GM18909 (cell line): ENCODE data around the gene QRICH2.
"Not testable (repeated sequence)": the region's sequence is repeated elsewhere in the genome, so short reads cannot be mapped to it uniquely, and the experiment has no call there.

Experiments used
- ATAC-seq: cut with Tn5 transposase; IDR thresholded peaks from one replicate; pipeline ENCODE4 v1.9.1; 2021; ENCODE audit warnings: mild to moderate bottlenecking; ENCODE audit not compliant: unreplicated experiment, poor library complexity

QRICH2 gene

DNA sequence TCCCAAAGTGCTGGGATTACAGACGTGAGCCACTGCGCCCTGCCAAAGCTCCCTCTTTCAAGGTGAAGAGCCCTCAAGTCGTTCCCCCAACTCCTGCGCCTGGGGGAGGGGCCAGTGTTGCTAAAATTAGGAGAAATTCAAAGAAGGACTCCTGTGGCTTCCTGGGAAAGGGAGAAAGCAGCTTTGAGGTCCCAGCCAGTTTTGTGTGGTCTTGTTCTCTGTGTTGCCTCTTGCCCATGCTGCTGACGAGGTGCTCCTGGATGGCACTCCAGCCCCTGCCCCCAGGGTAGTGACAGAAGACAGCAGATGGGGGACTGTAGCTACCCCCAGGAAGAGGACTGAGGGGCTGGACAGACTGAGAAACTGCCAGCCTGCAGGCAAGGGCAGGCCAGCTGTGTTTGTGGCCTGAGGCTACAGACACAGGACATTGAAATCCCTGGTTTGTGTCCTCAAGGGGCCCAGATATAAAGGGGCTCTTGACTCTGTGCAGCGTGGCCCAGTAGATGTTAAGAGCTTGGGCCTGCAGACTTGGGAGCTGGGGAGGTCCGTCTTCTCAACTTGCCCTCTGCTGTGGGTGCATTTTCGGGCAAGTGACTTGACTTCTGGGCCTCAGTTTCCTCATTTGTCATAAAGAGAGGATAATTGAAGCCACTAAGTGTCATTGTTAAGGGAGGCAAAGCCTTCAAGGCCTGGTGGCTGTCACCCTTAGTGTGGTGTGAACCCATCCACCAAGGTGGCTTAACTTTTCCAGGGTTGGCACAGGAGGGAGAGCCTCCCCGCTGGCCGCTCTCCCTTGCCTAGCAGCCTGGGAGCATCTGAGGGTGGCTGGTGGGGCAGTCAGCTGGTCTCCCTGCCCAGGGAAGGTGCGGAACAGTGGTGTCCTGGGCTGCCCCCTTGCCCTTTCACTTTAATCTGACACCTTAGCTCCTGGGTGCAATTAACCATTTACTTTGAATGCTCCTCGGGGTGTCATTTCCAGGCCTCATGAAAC, 38.8 kb downstream of the QRICH2 start:
- no peak for ATAC-seq

DNA sequence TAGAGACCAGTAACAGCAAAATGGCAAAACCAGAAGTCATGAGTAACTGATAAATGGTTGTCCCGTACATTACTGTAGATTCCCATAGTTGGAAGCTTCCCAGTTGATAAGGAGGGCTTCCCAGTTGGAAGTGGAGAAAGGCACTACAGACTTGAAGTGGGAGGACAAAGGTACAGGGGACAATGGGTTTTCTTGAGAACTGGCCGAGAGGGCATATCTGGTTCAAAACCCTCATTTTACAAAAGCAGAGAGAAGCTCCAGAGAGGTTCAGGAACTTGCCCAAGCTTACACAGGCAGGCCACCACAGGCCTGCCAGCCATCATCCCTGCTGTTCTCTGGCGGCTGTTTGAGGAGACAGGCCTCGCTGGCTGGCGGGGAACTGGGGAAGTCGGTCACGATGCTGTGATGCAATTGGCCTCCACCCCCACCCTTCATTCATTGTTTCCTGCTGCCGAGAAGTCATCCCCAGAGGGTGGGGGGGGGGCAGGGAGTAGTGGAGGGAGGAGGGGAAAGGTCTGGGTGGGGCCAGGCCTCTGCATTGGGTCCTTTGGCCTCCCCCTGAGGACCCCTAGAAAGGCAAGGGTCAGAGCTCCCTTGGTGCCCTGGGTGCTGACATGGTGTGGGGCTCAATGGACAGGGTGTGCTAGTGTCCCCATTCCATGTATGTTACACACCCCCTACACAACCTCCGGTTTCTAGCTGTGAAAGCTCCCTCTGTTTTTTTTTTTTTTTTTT, 39.9 kb downstream of the QRICH2 start:
- ATAC-seq = no peak

DNA sequence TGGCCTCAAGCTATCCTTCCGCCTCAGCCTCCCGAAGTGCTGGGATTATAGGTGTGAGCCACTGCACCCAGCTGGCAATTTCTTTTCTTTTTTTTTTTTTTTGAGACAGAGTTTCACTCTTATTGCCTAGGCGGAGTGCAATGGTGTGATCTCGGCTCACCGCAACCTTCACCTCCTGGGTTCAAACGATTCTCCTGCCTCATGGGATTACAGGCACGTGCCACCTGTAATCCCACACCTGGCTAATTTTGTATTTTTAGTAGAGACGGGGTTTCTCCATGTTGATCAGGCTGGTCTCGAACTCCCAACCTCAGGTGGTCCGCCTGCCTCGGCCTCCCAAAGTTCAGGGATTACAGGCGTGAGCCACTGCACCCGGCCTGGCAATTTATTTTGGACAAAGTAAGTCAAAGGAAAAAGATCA, 40.5 kb downstream of the QRICH2 start:
- not testable (repeated sequence) for ATAC-seq

DNA sequence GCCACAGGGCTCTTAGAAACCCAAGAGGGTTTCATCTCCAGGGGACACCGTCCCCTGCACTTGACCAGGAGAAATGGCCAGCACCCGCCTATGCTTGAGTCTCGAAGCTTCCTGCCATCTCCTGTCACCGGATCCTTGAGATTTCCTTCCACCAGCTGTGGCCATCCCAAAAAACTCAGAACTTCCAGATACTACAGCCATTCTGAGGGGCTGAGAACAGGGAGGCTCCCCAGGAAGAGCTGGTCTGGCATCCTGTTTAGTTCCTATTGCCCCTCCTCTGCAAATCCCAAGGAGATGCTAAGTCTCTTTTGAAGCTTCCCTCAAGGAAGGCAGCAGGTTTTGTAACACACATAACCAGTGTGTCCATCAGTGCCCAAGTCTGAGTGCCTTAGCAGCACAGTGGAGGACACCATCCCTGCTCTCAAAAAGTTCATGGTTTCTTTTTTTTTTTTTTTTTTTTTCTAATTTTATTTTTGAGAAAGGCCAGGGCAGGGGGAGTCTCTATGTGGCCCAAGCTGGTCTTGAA, 41.0 kb downstream of the QRICH2 start:
- no peak for ATAC-seq

DNA sequence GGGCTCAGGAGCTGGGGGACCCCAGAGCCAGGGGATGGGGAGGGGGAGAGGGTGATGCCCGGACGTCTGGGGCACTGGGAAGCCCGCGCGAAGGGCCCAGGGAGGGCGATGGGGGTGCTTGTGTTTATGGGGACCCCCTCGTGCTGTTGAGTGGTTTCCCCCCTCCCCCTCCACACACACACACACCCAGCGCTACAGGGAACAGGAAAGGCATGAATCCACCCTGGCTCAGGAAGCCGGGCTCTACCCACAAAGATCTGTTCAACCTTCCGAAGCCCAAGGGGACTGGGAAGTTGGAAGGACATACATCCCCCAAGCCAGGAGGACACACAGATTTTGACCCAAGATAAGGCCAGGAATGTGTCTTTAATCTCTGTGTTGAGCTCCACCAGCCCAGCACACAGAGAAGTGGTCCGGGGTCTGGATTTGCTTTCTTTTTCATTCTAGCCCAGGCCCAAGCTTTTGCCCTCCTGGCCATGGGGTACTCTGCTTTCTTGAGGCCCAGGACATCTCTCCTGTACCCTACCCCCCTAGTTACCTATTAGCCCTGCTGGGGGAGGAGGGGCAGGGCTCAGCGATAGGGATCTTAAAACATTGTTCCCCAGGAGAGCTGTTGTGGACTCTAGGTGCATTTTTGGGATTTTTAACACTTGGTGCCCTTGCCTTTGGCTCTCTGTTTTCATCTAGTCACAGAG, 41.7 kb downstream of the QRICH2 start:
- ATAC-seq = no peak

DNA sequence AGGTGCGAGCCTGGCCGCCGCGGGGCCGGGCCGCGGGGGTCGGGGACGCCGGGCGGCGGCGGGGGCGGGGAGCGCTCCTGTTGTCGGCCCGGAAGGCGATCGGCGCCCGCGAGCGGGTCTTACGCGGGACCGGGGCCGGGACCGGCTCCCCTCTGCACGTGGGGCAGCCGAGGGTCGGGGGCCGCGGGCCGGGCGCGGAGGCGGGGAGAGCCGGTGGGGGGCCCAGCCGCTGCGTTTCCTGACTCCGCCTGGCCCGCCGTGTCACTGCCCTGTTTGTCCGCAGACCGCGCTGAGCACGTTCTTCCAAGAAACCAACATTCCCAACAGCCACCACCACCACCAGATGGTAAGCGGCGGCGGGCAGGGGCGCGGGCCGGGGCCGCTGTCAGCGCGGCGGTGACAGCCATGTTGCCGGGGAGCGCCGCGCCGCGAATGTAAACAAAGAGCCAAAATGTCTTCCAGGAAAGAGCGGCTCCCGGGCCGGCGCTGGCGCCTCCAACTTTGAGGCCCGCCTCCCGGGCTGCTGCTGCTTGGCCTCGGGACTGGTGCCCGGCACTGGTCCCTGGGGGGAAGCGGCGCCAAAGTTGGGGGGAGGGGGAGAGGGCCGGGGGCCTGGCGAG, 42.3 kb downstream of the QRICH2 start:
- ATAC-seq = no peak

DNA sequence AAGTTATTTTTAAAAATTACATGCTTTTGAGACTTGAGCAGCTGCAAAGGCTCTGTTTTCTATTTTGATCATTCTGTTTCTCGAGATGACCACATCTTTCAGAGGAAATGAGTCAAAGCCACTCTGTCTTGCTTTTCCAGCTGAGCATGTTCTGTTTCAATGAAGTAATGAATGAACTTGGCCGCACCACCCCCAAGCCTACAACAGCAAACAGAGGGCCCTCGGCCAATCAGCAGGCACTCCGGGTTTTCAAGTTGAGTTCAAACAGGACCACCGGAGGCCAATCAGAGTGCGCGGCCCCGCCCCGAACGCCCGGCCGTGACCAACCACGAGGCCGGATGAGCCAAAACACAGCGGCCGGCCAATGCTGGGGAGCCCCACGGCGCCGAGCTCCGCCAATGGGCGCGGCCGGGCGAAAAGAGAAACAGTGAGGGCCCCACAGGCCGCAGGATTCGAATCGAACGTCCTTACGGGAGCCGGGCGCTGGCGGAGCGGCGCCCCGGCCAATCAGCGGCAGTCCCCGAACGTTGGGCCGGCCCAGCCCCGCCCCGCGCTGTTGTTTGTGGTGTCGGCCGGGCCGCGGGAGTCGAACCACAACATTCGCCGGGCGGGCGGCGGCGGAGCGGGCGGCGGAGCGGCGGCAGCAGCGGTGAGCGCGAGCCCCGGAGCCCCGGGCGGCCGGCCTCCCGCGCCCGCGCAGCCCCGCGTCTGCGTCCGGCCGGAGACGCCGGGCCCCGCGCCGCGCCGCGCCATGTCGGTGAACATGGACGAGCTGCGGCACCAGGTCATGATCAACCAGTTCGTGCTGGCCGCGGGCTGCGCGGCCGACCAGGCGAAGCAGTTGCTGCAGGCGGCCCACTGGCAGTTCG, 43.1 kb downstream of the QRICH2 start, which contains the start of gene UBALD2:
Gene UBALD2 (plus strand): TSS at position 594 of the 869 bp plus-strand sequence. CDS start 158 bp downstream, at position 752.
- peak; percentile 76 for ATAC-seq

DNA sequence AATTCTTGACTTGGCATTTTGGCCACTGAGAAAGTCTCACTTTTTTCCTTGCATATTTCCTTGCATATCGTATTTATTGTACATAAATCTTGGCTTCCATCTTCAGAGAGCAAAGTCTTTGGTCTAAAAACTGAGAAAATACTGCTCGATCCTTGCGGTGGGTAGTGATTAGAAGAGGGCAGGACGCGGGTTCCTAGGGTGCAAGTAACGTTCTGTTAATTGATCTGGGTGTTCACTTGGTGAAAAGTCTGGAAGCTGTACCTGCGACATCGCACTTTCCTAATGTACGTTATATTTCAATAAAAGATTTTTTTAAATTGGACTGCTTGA, 43.7 kb downstream of the QRICH2 start:
- peak; percentile 0 for ATAC-seq

DNA sequence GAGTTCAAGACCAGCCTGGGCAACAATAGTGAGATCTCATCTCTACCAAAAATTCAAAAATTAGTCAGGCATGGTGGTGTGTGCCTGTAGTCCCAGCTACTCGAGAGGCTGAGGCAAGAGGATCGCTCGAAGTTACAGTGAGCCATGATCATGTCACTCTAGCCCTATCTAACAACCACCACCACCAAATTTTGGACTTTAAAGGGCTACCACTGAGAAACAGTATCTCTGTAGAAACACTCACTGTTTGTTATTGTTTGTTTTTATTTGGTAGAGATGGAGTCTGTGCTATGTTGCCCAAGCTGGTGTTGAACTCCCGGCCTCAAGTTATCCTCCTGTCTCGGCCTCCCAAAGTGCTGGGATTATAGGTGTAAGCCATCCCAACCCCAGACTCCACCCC, 44.2 kb downstream of the QRICH2 start:
- ATAC-seq = no peak

DNA sequence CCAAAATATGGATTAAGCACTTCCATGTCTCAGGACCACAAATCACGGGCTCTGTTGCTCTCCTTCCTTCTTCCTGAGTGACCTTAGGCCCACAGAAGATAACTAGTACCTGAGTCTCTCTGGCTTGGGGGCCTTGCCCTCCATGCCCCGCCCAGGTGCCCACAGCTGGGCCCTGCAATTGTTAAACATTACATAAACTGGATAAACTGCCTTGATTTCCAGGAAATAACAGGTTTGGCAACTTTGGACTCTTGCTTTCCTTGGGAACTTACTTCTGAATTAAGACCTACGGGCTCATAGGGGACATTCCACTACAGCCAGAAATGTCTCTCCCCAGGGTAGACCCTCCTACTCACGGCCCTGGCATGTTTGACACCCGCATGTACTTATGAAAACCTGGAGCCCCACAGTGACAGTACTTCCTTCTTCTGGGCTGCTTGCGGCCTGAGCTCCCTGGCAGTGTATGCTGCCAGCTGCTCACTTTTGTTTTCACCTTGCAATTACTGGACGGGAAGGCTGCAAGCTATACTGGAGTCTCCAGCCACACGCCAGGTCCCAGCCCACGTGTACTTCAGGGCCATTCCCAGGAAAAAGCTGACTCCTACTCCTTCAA, 45.2 kb downstream of the QRICH2 start:
- ATAC-seq = peak; percentile 18

DNA sequence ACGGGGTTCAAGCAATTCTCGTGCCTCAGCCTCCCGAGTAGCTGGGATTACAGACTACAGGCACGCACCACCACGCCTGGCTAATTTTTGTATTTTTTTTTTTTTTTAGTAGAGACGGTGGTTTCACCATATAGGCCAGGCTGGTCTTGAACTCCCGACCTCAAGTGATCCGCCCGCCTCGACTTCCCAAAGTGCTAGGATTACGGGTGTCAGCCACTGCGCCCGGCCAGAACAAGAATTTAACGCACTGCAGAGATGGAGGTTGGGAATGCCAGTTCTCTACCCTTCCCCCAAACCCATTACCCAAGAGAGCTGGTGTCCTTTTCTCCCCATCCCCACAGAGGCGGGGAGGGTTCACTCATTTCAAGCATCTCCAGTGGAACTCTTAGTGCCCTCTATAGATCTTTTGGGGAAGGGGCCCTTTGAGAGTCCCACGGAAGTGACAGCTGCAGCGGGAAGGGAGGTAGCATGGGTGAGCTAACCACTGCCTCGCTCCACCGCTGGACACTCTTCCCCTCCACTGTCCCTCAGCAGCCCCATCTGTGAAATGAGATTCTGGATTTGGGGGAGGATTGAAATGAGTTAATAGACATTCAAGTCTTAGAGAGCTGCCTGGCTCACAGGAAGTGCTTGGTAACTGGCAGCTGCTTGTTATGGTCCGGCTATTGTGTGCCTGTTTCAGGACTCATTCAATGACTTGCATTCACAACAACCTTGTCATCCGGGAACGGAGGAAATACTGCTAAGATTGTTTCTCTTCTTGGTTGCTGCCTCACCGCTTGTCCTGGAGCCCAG, 46.5 kb downstream of the QRICH2 start:
- no peak for ATAC-seq

DNA sequence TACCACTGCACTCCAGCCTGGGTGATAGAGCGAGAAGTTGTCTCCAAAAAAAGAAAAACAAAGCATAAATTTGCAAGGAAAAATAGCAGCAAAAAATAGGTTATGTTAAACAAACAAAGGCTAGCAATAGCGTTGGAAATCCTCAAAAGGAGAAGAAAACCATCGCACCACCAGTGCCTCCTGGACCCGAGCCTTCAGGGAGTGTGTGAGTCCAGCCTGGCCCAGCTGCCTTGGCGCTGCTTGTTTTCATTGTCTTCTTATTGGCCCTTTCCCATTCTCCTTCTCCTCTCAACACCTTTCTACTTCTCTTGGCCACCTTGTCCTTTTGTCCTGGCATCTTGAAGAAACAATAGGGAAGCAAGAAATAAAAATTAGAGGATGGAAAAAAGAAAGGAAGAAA, 47.4 kb downstream of the QRICH2 start:
- no peak for ATAC-seq

DNA sequence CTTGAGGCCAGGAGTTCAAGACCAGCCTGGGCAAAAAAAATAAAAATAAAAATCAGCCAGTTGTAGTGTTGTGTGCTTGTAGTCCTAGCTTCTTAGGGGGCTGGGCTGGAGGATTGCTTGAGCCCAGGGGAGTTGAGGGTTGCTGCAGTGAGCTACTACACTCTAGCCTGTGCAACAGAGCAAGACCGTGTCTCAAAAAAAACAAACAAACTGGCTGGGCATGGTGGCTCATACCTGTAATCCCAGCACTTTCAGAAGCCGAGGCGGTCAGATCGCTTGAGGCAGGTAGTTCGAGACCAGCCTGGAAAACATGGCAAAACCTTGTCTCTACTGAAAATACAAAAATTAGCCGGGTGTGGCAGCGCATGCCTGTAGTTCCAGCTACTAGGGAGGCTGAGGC, 47.9 kb downstream of the QRICH2 start:
- no peak for ATAC-seq

DNA sequence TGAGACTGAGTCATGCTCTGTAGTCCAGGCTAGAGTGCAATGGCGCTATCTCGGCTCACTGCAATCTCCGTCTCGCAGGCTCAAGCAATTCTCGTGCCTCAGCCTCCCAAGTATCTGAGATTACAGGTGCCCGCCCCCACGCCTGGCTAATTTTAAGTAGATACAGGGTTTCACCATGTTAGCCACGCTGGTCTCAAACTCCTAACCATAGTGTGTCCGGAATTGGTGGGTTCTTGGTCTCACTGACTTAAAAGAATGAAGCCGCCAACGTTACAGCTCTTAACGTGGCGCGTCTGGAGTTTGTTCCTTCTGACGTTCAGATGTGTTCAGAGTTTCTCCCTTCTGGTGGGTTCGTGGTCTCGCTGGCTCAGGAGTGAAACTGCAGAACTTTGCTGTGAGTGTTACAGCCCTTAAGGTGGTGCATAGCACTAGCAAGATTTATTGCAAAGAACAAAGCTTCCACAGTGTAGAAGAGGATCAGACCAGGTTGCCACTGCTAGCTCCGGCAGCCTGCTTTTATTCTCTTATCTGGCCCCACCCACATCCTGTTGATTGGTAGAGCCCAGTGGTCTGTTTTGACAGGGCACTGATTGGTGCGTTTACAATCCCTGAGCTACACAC, 51.5 kb downstream of the QRICH2 start:
- not testable (repeated sequence) for ATAC-seq

DNA sequence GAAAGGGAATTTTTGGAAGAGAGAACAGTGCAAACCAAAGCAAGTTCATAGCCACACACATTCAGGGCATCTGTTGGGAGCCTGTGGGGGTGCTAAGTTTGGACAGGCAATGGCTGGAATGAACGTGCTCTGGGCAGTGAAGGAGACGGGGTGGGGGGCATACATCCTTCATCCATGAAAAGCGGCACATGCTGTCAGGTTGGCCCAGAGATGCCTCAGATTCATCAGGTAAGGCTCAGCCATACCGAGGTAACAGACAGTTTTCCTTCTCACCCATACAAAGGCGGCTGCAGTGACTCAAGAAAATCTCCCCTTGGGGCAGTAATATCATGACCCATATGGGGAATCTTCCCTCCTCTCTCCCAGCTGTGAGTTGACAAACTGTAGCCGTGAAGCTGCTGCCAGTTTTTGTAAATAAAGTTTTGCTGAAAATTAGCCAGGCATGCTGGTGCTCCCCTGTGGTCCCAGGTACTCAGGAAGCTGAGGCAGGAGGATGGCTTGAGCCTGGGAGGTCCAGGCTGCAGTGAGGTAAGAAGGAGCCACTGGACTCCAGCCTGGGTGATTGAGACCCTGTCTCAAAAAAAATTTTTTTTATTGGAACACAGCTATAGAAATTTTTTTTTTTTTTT, 52.2 kb downstream of the QRICH2 start:
- ATAC-seq = no peak

DNA sequence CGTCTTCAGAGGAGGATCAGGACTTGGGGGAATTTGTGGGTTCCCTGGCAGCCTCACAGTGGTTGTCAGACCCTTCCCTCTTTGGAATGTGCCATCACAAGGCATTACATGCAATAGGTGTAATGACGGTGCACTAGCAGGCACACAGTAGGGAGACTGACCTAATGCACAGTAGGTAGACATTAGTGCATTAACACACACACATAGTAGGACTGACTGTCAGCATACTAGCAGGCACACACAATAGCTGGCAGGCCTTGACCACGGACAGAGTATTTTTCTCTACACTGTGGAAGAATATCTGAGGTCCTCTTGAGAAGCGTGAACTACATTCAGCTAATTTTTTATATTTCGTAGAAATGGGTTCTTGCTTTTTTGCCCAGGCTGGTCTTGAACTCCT, 53.8 kb downstream of the QRICH2 start:
- no peak for ATAC-seq

DNA sequence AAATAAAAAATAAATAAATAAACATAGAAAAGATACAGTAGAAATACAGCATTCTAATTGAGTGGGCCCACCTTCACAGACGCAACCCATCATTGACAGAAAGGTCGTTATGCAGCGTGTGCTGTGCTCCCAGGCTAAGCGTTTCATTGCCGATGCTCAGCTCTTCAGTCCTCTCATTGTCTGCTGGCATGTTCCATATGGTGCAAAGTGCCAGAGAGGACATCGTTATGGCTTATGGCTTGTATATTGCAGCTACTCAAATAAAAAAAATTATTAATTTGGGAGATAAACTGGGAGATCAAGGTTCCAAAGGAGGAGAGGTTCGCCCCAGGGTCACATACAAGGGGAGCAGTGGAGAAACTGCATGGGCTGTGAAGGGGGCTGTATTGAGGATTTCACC, 54.2 kb downstream of the QRICH2 start:
- ATAC-seq = no peak
